WTC11 (cell line): ENCODE measurements around the gene LETM1. TPM values are rescaled to one million over a fixed set of nuclear protein-coding genes. Genes with fewer than 3 reads are reported as not detected.
A peak's percentile ranks its signal among the peaks of the same experiment; 100 is the strongest.

Experiments
- ATAC-seq: fragments of 200-7000 bp; cut with Tn5 transposase; 2 replicates; pipeline ENCODE4 v1.10.0; 2021; ENCODE audit warnings: mild to moderate bottlenecking, moderate library complexity
- CTCF ChIA-PET: fragments of 300-600 bp; sonication (Branson Sonifier 250); formaldehyde crosslinking; loops from one replicate; lab custom pipeline; 2021; ENCODE audit warnings: antibody characterized with exemption; lab: Charles Lee
- POLR2A ChIA-PET: fragments of 350-600 bp; sonication (Branson Sonifier 250); formaldehyde crosslinking; loops from one replicate; lab custom pipeline; 2021; ENCODE audit warnings: antibody characterized with exemption; lab: Charles Lee
- DNase-seq: peaks from one replicate; pipeline ENCODE4 v3.0.0; 2021; ENCODE audit warnings: low spot score
- H3K27ac Mint-ChIP-seq: 2 replicates; pipeline ENCODE4 v1.8.0; 2021; ENCODE audit warnings: mixed read lengths
- H3K27me3 Mint-ChIP-seq: 2 replicates; pipeline ENCODE4 v1.8.0; 2021; ENCODE audit warnings: low read depth, mild to moderate bottlenecking, moderate library complexity, mixed read lengths
- H3K36me3 Mint-ChIP-seq: 2 replicates; pipeline ENCODE4 v1.8.0; 2021; ENCODE audit warnings: mixed read lengths
- H3K4me1 Mint-ChIP-seq: 2 replicates; pipeline ENCODE4 v1.8.0; 2022; ENCODE audit warnings: mixed read lengths
- H3K4me3 Mint-ChIP-seq: 2 replicates; pipeline ENCODE4 v1.8.0; 2021; ENCODE audit warnings: mild to moderate bottlenecking, moderate library complexity, mixed read lengths
- H3K9me3 Mint-ChIP-seq: 2 replicates; pipeline ENCODE4 v1.8.0; 2021; ENCODE audit warnings: mixed read lengths
- ARID4B ChIP-seq: sonication (generic); formaldehyde crosslinking; IDR thresholded peaks from 2 replicates; pipeline ENCODE4 v1.8.0; 2023; ENCODE audit warnings: missing genetic modification reagents, mild to moderate bottlenecking, borderline replicate concordance
- ATF3 ChIP-seq: sonication (generic); formaldehyde crosslinking; conservative IDR thresholded peaks from 2 replicates; pipeline ENCODE4 v1.8.1; 2022; ENCODE audit warnings: mild to moderate bottlenecking, missing genetic modification reagents
- CBFB ChIP-seq: sonication (generic); formaldehyde crosslinking; IDR thresholded peaks from 2 replicates; pipeline ENCODE4 v1.8.1; 2022; ENCODE audit warnings: mild to moderate bottlenecking, low read depth, missing genetic modification reagents
- E2F1 ChIP-seq: sonication (generic); formaldehyde crosslinking; IDR thresholded peaks from 2 replicates; pipeline ENCODE4 v1.8.0; 2022; ENCODE audit warnings: mild to moderate bottlenecking, missing genetic modification reagents
- E2F4 ChIP-seq: sonication (generic); formaldehyde crosslinking; IDR thresholded peaks from 2 replicates; pipeline ENCODE4 v1.8.1; 2022; ENCODE audit warnings: low read depth, mild to moderate bottlenecking, moderate library complexity, missing genetic modification reagents, borderline replicate concordance
- ELF4 ChIP-seq: sonication (generic); formaldehyde crosslinking; IDR thresholded peaks from 2 replicates; pipeline ENCODE4 v1.8.1; 2022; ENCODE audit warnings: low read depth, mild to moderate bottlenecking, moderate library complexity, missing genetic modification reagents
- ETV6 ChIP-seq: sonication (generic); formaldehyde crosslinking; IDR thresholded peaks from 2 replicates; pipeline ENCODE4 v1.8.1; 2022; ENCODE audit warnings: mild to moderate bottlenecking, missing genetic modification reagents
- FOXK1 ChIP-seq: sonication (generic); formaldehyde crosslinking; IDR thresholded peaks from 2 replicates; pipeline ENCODE4 v1.8.0; 2022; ENCODE audit warnings: mild to moderate bottlenecking, moderate library complexity, missing genetic modification reagents
- FOXP1 ChIP-seq: sonication (generic); formaldehyde crosslinking; IDR thresholded peaks from 2 replicates; pipeline ENCODE4 v1.8.0; 2022; ENCODE audit warnings: missing genetic modification reagents, mild to moderate bottlenecking, moderate library complexity, borderline replicate concordance
- MXD4 ChIP-seq: fragments of 250-450 bp; sonication (Bioruptor Pico); IDR thresholded peaks from 2 replicates; pipeline ENCODE4 v1.8.0; 2021; ENCODE audit warnings: mild to moderate bottlenecking, moderate library complexity, borderline replicate concordance
- NFATC4 ChIP-seq: fragments of 250-450 bp; sonication (Bioruptor Pico); IDR thresholded peaks from 2 replicates; pipeline ENCODE4 v1.9.0; 2021; ENCODE audit warnings: mild to moderate bottlenecking
- SMAD3 ChIP-seq: sonication (generic); formaldehyde crosslinking; IDR thresholded peaks from 2 replicates; pipeline ENCODE4 v1.8.0; 2022; ENCODE audit warnings: missing genetic modification reagents, mild to moderate bottlenecking, borderline replicate concordance
- SMAD4 ChIP-seq: sonication (generic); formaldehyde crosslinking; IDR thresholded peaks from 2 replicates; pipeline ENCODE4 v1.8.0; 2022; ENCODE audit warnings: mild to moderate bottlenecking, missing genetic modification reagents
- SOX15 ChIP-seq: fragments of 250-450 bp; sonication (Bioruptor Pico); IDR thresholded peaks from 2 replicates; pipeline ENCODE4 v1.9.0; 2021; ENCODE audit warnings: mild to moderate bottlenecking
- SP1 ChIP-seq: sonication (generic); formaldehyde crosslinking; conservative IDR thresholded peaks from 2 replicates; pipeline ENCODE4 v1.8.1; 2022; ENCODE audit warnings: missing genetic modification reagents
- TP53 ChIP-seq: sonication (generic); formaldehyde crosslinking; IDR thresholded peaks from 2 replicates; pipeline ENCODE4 v1.8.1; 2023; ENCODE audit warnings: mild to moderate bottlenecking, missing genetic modification reagents
- ZBTB21 ChIP-seq: sonication (generic); formaldehyde crosslinking; IDR thresholded peaks from 2 replicates; pipeline ENCODE4 v1.8.1; 2023; ENCODE audit warnings: mild to moderate bottlenecking, missing genetic modification reagents, borderline replicate concordance
- ZNF219 ChIP-seq: sonication (generic); formaldehyde crosslinking; IDR thresholded peaks from 2 replicates; pipeline ENCODE4 v1.8.0; 2023; ENCODE audit warnings: missing genetic modification reagents, mild to moderate bottlenecking, borderline replicate concordance
- ZNF281 ChIP-seq: sonication (generic); formaldehyde crosslinking; IDR thresholded peaks from 2 replicates; pipeline ENCODE4 v1.8.0; 2023; ENCODE audit warnings: mild to moderate bottlenecking, missing genetic modification reagents
- ZNF317 ChIP-seq: sonication (generic); formaldehyde crosslinking; IDR thresholded peaks from 2 replicates; pipeline ENCODE4 v1.8.1; 2023; ENCODE audit warnings: low read depth, mild to moderate bottlenecking, moderate library complexity, missing genetic modification reagents, borderline replicate concordance
- ZNF423 ChIP-seq: fragments of 250-450 bp; sonication (Bioruptor Pico); IDR thresholded peaks from 2 replicates; pipeline ENCODE4 v2.1.2; 2022; ENCODE audit warnings: mild to moderate bottlenecking, moderate library complexity
- total RNA-seq: library from RNA; stranded (reverse); gene quantifications from 3 replicates; pipeline ENCODE4 v1.2.3, GENCODE V29; 2021

The LETM1 gene
- total RNA-seq, 1 experiment from 2014 or later, result 66.7 TPM

GRCh38 chr4:1768367-1769034 lies 87.5 kb downstream of the LETM1 start (continued):
- TF ChIP-seq E2F4 (CRISPR knock-in tag) (no peak), ZNF281 (CRISPR knock-in tag) (no peak), MXD4 (CRISPR knock-in tag) (no peak), SMAD4 (CRISPR knock-in tag) (no peak), ARID4B (CRISPR knock-in tag) (no peak), FOXK1 (CRISPR knock-in tag) (no peak), SP1 (CRISPR knock-in tag) (no peak), ELF4 (CRISPR knock-in tag) (no peak), CBFB (CRISPR knock-in tag) (no peak), NFATC4 (CRISPR knock-in tag) (no peak), TP53 (CRISPR knock-in tag) (no peak)

- peaks cover 13% of the 10 kb centered on the region for H3K4me1 Mint-ChIP-seq
- ChIA-PET POLR2A (interaction anchor here (0.6 to 1.2 kb wide), 4 partner anchors 10 to 202 kb away, joined by 3 to 13 read pairs (median 4); no protein-coding TSS in a partner anchor), CTCF (interaction anchor here (0.5 to 5.7 kb wide), 49 partner anchors 8 to 1599 kb away, joined by 3 to 88 read pairs (median 5); partner anchors contain the start of genes FGFR3, GAK, LETM1 and SLBP)
- no peaks in the 10 kb centered on the region for H3K36me3 Mint-ChIP-seq
- 0 out of 2 replicates have a peak, but pooled peaks have one; percentile 21 for TF ChIP-seq SMAD3 (CRISPR knock-in tag)
- TF ChIP-seq FOXP1 (CRISPR knock-in tag), result no peak
- 0 out of 2 replicates have a peak, but pooled peaks have one; percentile 26 for TF ChIP-seq ETV6 (CRISPR knock-in tag)
- TF ChIP-seq SOX15 (CRISPR knock-in tag), result no peak
- TF ChIP-seq ZBTB21 (CRISPR knock-in tag), result no peak
- TF ChIP-seq ATF3 (CRISPR knock-in tag), result no peak
- TF ChIP-seq ZNF317 (CRISPR knock-in tag), result no peak
- TF ChIP-seq E2F1 (CRISPR knock-in tag), result no peak
- peak; percentile 51; the same call in 1 of the 2 replicates for TF ChIP-seq ZNF423 (CRISPR knock-in tag)
- no peak for TF ChIP-seq ZNF219 (CRISPR knock-in tag)
- peak overlapping the region; percentile 59 for H3K4me3 Mint-ChIP-seq
- peak; percentile 81 for DNase-seq
- H3K9me3 Mint-ChIP-seq, result no peaks in the 10 kb centered on the region
- peak; percentile 60 for ATAC-seq
- H3K27ac Mint-ChIP-seq, result no peak overlapping the region
- H3K27me3 Mint-ChIP-seq, result peaks cover 4% of the 10 kb centered on the region
Observed at GRCh38 chr4:1767770-1768366, 88.1 kb downstream of the LETM1 start.
